ENCODE results near the gene RNASE13. TPM values are rescaled to one million over a fixed set of nuclear protein-coding genes. Genes with fewer than 3 reads are reported as not detected.

The RNASE13 gene
- total RNA-seq, 1 experiment from 2014 or later: not detected

DNA sequence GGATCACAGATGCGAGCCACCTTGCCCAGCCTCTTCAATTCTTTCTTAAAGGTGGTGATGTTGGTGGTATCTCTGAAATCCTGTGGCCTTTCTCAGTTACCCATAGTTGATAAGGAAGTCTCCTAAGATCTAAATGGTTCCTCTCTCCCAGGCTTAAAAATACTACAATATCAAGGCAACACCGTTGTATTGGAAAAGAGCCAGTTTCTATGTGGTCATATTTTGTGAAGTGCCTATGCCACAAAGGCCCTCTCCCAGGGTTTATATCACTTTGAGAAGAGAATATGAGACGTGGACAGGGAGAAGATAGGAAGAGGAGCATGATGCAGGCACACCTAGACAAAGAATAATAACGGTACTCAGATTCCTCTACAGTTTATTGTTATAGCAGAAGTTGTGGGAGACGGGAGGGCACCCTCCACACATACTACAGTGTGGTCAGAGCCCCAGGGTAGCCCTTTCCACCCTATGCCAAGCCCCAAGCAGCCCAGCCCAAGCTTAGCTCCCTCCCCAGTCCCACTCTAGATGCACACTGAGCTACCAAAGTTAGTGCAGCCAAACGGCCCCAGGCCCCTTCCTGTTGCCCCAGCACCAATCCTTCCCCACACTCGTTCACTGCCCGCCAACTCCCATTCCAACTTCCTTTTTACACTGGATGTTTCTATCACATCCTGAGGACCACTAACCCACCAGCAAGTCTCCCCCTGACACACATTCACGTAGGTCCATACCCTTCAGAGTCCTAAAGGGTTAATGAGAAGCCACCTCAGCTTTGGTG is 18.0 kb downstream of the RNASE13 start:
- Mint-ChIP-seq H3K4me3 (no peak overlapping the region), H3K27me3 (ENCODE audit: low read depth) (peaks cover 3% of the 10 kb centered on the region), H3K9me3 (no peaks in the 10 kb centered on the region), H3K36me3 (peaks cover 5% of the 10 kb centered on the region; the same call in 1 of the 2 replicates), H3K27ac (no peak overlapping the region), H3K4me1 (peaks cover 12% of the 10 kb centered on the region)
- ChIA-PET POLR2A (interaction anchor here (2.3 kb wide), 1 partner anchor 23 kb away, joined by 26 read pairs; no protein-coding TSS in a partner anchor), CTCF (interaction anchor here (2.4 to 9.1 kb wide), 8 partner anchors 17 to 159 kb away, joined by 5 to 670 read pairs (median 82); partner anchors contain the start of genes ARHGEF40, RNASE7, RNASE8 and SLC39A2)
- no peak for TF ChIP-seq PRRX2 (CRISPR knock-in tag; IDR thresholded peaks at IDR 0.05)
- TF ChIP-seq ZNF138 (CRISPR knock-in tag; conservative IDR thresholded peaks at IDR 0.05): no peak
- TF ChIP-seq, protein P1, sequence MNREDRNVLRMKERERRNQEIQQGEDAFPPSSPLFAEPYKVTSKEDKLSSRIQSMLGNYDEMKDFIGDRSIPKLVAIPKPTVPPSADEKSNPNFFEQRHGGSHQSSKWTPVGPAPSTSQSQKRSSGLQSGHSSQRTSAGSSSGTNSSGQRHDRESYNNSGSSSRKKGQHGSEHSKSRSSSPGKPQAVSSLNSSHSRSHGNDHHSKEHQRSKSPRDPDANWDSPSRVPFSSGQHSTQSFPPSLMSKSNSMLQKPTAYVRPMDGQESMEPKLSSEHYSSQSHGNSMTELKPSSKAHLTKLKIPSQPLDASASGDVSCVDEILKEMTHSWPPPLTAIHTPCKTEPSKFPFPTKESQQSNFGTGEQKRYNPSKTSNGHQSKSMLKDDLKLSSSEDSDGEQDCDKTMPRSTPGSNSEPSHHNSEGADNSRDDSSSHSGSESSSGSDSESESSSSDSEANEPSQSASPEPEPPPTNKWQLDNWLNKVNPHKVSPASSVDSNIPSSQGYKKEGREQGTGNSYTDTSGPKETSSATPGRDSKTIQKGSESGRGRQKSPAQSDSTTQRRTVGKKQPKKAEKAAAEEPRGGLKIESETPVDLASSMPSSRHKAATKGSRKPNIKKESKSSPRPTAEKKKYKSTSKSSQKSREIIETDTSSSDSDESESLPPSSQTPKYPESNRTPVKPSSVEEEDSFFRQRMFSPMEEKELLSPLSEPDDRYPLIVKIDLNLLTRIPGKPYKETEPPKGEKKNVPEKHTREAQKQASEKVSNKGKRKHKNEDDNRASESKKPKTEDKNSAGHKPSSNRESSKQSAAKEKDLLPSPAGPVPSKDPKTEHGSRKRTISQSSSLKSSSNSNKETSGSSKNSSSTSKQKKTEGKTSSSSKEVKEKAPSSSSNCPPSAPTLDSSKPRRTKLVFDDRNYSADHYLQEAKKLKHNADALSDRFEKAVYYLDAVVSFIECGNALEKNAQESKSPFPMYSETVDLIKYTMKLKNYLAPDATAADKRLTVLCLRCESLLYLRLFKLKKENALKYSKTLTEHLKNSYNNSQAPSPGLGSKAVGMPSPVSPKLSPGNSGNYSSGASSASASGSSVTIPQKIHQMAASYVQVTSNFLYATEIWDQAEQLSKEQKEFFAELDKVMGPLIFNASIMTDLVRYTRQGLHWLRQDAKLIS (CRISPR knock-in tag; IDR thresholded peaks at IDR 0.05; ENCODE audit: borderline replicate concordance): no peak
- TF ChIP-seq, protein P2, sequence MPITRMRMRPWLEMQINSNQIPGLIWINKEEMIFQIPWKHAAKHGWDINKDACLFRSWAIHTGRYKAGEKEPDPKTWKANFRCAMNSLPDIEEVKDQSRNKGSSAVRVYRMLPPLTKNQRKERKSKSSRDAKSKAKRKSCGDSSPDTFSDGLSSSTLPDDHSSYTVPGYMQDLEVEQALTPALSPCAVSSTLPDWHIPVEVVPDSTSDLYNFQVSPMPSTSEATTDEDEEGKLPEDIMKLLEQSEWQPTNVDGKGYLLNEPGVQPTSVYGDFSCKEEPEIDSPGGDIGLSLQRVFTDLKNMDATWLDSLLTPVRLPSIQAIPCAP (CRISPR knock-in tag; IDR thresholded peaks at IDR 0.05): no peak
- ATAC-seq (no peak), DNase-seq (ENCODE audit: low spot score) (no peak)

DNA sequence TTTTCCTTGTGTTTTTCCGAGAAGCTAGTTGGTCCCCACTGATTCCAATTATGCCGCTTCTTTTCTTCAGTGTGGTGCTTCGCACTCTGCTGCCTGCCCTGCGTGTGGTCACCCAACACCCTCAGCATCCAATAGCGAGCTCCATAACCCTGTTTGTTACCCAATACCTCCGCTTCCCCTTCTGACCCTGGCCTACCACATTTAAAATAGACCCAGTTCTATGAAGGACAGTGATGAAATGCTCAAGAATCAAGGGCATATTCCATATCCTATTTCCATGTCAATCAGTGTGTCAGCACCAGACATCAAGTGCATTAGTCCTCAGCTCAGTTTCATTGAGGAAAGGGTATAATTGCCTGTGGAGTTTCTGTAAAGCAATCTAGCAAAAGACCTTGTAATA is 19.3 kb downstream of the RNASE13 start:
- ChIA-PET POLR2A (interaction anchor here (1.2 to 2.3 kb wide), 7 partner anchors 9 to 79 kb away, joined by 7 to 26 read pairs (median 10); partner anchors contain the start of genes ARHGEF40 and NDRG2), CTCF (interaction anchor here (0.6 to 9.1 kb wide), 47 partner anchors 8 to 708 kb away, joined by 3 to 670 read pairs (median 7); partner anchors contain the start of genes ARHGEF40, NDRG2, RNASE13 and RNASE7)
- Mint-ChIP-seq H3K4me1 (peaks cover 12% of the 10 kb centered on the region), H3K27ac (no peak overlapping the region), H3K36me3 (peaks cover 2% of the 10 kb centered on the region; the same call in 1 of the 2 replicates), H3K4me3 (no peak overlapping the region), H3K9me3 (no peaks in the 10 kb centered on the region), H3K27me3 (ENCODE audit: low read depth) (peaks cover 3% of the 10 kb centered on the region)
- TF ChIP-seq MXD4 (CRISPR knock-in tag; IDR thresholded peaks at IDR 0.05; ENCODE audit: borderline replicate concordance) (no peak), IRF2 (CRISPR knock-in tag; IDR thresholded peaks at IDR 0.05; ENCODE audit: borderline replicate concordance, low read depth) (no peak), TP53 (CRISPR knock-in tag; IDR thresholded peaks at IDR 0.05) (no peak)
- no peak for DNase-seq (ENCODE audit: low spot score)
- no peak; the same call in 1 of the 2 replicates for ATAC-seq

DNA sequence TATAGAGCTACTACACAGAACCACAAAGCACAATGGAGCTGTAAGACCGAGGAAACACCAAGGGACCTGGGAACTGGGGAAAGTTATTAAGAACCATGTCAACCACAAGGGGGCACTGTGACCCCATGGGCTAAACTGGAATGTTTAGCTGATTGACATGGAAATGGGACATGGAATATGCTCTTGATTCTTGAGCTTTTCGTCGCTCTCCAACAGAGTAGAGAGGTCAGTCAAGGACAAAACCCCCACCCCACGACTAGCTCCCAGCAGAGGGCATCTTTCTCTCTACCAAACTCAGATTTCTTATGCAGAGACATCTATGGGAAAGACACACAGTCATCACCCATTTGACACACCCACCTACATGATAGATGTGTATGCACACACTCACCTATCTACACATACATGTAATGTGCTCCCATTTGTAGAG is 19.8 kb downstream of the RNASE13 start:
- Mint-ChIP-seq H3K4me3 (no peak overlapping the region), H3K27ac (no peak overlapping the region), H3K9me3 (no peaks in the 10 kb centered on the region), H3K4me1 (peaks cover 12% of the 10 kb centered on the region), H3K36me3 (peaks cover 2% of the 10 kb centered on the region; the same call in 1 of the 2 replicates), H3K27me3 (ENCODE audit: low read depth) (peaks cover 3% of the 10 kb centered on the region)
- DNase-seq (ENCODE audit: low spot score): peak; percentile 92
- CTCF ChIA-PET: interaction anchor here (0.6 to 9.1 kb wide), 49 partner anchors 9 to 709 kb away, joined by 3 to 670 read pairs (median 7); partner anchors contain the start of genes ARHGEF40, NDRG2, RNASE13 and RNASE7
- peak; percentile 91 for ATAC-seq
- POLR2A ChIA-PET: interaction anchor here (0.7 to 2.3 kb wide), 8 partner anchors 9 to 80 kb away, joined by 3 to 26 read pairs (median 8); partner anchors contain the start of genes ARHGEF40 and NDRG2
- TF ChIP-seq SMAD4 (CRISPR knock-in tag; IDR thresholded peaks at IDR 0.05) (no peak), KAT7 (CRISPR knock-in tag; IDR thresholded peaks at IDR 0.05; ENCODE audit: borderline replicate concordance) (no peak), JAZF1 (CRISPR knock-in tag; IDR thresholded peaks at IDR 0.05) (no peak), NR1H2 (CRISPR knock-in tag; IDR thresholded peaks at IDR 0.05) (no peak), RELA (CRISPR knock-in tag; IDR thresholded peaks at IDR 0.05; ENCODE audit: borderline replicate concordance) (no peak), ESRRA (CRISPR knock-in tag; IDR thresholded peaks at IDR 0.05; ENCODE audit: borderline replicate concordance) (peak; percentile 51; the same call in 1 of the 2 replicates), NFYB (CRISPR knock-in tag; conservative IDR thresholded peaks at IDR 0.05; ENCODE audit: low read depth) (no peak), CBFB (CRISPR knock-in tag; IDR thresholded peaks at IDR 0.05; ENCODE audit: low read depth) (no peak), FOXJ3 (CRISPR knock-in tag; IDR thresholded peaks at IDR 0.05; ENCODE audit: borderline replicate concordance) (no peak)
- TF ChIP-seq, protein P3, sequence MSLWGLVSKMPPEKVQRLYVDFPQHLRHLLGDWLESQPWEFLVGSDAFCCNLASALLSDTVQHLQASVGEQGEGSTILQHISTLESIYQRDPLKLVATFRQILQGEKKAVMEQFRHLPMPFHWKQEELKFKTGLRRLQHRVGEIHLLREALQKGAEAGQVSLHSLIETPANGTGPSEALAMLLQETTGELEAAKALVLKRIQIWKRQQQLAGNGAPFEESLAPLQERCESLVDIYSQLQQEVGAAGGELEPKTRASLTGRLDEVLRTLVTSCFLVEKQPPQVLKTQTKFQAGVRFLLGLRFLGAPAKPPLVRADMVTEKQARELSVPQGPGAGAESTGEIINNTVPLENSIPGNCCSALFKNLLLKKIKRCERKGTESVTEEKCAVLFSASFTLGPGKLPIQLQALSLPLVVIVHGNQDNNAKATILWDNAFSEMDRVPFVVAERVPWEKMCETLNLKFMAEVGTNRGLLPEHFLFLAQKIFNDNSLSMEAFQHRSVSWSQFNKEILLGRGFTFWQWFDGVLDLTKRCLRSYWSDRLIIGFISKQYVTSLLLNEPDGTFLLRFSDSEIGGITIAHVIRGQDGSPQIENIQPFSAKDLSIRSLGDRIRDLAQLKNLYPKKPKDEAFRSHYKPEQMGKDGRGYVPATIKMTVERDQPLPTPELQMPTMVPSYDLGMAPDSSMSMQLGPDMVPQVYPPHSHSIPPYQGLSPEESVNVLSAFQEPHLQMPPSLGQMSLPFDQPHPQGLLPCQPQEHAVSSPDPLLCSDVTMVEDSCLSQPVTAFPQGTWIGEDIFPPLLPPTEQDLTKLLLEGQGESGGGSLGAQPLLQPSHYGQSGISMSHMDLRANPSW (CRISPR knock-in tag; conservative IDR thresholded peaks at IDR 0.05; ENCODE audit: low read depth): no peak
- TF ChIP-seq, protein P4, sequence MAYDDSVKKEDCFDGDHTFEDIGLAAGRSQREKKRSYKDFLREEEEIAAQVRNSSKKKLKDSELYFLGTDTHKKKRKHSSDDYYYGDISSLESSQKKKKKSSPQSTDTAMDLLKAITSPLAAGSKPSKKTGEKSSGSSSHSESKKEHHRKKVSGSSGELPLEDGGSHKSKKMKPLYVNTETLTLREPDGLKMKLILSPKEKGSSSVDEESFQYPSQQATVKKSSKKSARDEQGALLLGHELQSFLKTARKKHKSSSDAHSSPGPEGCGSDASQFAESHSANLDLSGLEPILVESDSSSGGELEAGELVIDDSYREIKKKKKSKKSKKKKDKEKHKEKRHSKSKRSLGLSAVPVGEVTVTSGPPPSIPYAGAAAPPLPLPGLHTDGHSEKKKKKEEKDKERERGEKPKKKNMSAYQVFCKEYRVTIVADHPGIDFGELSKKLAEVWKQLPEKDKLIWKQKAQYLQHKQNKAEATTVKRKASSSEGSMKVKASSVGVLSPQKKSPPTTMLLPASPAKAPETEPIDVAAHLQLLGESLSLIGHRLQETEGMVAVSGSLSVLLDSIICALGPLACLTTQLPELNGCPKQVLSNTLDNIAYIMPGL (CRISPR knock-in tag; IDR thresholded peaks at IDR 0.05): no peak
- TF ChIP-seq, protein P5, sequence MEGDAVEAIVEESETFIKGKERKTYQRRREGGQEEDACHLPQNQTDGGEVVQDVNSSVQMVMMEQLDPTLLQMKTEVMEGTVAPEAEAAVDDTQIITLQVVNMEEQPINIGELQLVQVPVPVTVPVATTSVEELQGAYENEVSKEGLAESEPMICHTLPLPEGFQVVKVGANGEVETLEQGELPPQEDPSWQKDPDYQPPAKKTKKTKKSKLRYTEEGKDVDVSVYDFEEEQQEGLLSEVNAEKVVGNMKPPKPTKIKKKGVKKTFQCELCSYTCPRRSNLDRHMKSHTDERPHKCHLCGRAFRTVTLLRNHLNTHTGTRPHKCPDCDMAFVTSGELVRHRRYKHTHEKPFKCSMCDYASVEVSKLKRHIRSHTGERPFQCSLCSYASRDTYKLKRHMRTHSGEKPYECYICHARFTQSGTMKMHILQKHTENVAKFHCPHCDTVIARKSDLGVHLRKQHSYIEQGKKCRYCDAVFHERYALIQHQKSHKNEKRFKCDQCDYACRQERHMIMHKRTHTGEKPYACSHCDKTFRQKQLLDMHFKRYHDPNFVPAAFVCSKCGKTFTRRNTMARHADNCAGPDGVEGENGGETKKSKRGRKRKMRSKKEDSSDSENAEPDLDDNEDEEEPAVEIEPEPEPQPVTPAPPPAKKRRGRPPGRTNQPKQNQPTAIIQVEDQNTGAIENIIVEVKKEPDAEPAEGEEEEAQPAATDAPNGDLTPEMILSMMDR (IDR thresholded peaks at IDR 0.05): peak; percentile 84
